ENCODE data around the gene MTF1.

- TF ChIP-seq, protein P1, sequence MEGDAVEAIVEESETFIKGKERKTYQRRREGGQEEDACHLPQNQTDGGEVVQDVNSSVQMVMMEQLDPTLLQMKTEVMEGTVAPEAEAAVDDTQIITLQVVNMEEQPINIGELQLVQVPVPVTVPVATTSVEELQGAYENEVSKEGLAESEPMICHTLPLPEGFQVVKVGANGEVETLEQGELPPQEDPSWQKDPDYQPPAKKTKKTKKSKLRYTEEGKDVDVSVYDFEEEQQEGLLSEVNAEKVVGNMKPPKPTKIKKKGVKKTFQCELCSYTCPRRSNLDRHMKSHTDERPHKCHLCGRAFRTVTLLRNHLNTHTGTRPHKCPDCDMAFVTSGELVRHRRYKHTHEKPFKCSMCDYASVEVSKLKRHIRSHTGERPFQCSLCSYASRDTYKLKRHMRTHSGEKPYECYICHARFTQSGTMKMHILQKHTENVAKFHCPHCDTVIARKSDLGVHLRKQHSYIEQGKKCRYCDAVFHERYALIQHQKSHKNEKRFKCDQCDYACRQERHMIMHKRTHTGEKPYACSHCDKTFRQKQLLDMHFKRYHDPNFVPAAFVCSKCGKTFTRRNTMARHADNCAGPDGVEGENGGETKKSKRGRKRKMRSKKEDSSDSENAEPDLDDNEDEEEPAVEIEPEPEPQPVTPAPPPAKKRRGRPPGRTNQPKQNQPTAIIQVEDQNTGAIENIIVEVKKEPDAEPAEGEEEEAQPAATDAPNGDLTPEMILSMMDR (IDR thresholded peaks at IDR 0.05 in 8 of 11, conservative IDR thresholded peaks at IDR 0.05 in 3 of 11): no peak
- TF ChIP-seq POLR2AphosphoS5 (IDR thresholded peaks at IDR 0.05) (no peak), POLR2A (IDR thresholded peaks at IDR 0.05) (no peak)
Observed at GRCh38 chr1:37782491-37782890, 76.9 kb downstream of the MTF1 start.

Data from spleen (tissue), 7 donors.